Activated CD4-positive, alpha-beta T cell treated with anti-CD3 and anti-CD28 coated beads, Interleukin-2, amount 50 U/mL, for 16 hours (primary cell): ENCODE results near the gene RAD51B.

Experiments
- DNase-seq: peaks from one replicate; pipeline ENCODE4 v3.0.0-alpha.2; 2020

The RAD51B gene

DNA sequence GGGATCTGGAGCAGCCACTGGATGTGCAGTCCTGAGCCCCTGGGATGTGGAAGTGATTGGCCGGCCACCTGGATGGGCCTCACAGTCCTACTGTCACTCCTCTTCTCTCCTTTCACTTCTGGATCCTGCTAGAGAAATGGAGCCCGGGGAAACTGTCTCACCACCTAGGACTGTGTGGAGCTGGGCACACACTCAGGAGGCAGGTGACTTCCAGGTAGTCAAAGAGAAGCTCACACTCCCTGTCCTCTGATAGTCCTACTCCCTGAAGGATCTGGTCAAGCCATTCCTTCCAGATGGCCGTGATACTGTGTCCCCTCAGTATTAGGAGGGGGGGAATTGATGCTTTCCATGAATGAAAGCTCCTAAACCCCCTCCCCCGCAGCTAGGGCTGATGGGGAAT lies 772.2 kb downstream of the RAD51B start:
- no peak for DNase-seq

DNA sequence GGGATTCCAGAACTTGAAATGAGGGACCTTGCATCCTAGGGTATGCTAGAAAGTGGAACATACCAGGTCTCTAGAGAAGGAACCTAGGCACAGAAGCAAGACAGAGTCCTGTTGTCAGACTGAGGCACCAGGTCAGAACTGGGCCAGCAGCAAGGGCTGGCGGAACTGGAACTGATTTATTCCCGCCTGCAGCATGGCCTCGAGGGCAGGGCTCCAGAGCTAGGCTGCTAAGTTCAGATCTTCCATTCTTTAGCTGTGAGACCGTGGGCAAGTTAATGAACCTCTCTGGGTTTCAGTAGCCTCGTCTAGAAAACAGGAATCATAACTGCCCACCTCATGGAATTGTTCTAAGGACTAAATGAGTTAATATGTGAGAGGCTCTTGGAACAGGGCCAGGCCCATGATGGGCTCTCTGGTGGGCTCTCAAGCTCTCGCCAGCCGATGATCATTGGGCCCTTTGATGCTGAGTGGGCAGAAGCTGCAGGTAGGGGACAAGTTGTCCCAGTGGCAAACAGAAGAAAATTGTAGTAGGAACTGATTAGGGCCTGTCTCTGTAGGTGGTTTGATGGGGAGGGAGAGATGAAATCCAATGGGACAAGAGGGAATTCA lies 773.5 kb downstream of the RAD51B start:
- DNase-seq, result no peak

DNA sequence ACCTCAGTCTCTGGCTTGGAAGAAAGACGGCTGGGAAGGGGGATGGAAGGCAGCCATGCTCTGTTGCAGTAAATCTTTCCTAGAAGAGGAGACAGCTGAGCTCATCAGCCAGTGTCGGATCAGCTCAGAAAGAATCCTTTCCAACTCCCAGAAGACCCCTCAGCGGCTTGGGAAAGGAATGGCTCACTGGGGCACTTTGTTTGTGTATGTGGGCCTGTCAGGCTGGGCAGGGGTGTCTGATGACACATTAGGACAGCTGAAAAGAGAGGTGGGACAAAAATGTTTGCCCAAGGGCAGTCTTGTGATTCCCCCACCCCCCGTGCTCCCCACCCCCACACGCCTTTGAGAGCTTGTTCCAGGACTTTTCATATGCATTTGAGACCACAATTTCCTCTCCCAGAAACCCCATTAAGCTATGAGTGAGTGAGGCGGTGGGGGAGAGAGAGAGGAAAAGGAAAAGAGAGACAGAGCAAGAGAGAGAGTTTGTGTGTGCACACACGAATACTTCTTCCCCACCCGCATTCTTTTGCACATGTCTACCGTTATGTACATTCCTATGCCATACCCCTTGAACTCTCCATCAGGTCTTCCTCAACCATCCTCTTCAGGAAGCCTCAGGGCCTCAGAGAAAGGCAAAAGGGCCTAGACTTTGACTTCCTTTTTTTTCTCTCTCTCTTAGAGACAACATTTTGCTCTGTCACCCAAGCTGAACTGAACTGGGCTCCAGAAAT lies 774.4 kb downstream of the RAD51B start:
- no peak for DNase-seq

DNA sequence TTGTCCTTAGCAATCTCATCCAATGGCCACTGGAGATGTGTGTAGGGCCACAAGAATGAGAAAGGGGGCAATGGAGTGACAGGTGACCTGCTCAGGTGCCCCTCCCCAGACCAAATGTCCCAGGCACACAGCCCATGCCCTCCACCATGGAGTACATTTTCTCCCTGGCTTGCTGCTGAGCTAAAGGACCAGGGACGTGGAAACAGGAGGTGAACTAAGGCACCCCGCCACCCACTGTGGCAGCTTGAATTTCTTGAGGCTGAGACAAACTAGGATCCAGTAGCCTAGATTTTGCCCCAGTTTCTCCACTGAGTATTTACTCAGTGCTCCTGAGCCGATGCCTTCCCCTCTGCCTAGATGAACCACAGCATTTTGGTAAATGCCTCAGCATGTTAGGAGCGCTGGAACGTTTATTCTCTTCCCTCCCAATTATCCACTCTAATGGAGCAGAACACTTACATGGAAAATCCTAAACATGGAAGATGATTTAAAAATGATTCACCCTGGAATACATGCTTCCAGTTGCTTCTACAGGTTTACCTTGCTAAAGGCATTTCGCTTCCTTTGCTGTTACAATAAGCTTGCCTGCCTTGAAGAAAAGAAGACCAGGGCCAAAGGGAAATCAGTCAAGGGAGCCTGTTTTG lies 775.3 kb downstream of the RAD51B start:
- no peak for DNase-seq

DNA sequence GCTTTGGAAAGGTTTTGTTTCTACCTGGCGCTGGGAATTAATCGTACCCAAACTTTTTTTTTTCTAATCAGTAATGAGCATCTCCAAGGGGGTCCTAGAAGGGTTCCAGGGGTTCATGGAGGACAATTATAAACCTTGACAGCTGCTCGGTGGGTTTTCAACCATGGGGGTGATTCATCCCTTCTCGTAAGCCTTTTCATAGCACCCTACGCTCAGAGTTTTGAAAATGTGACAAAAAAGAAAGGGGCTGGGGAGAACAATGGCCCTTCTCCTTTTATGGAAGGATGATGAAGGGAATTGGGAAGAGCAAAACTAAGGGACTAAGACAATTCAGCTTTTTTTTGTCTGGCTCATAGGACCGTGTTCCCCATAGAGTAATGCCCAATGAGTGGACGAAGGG lies 776.6 kb downstream of the RAD51B start:
- DNase-seq, result no peak

DNA sequence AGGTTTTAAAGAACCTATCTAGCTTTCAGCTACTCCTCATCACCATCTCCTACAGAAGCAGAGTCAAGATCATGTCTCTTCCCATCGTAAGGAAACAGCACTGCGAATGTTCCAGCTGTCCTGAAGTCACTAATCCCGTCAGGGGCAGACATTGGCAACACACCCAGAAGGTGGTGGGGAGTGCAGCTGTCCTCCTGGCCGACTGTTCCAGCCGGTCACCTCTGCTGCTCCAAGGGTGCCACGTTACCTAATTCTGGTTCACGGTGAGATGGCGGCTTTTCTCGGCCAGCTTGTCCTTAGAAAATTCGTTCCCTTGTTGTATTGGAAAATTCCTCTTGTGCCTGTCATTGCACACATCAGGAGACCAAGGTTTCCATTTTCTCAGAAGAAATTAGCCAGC lies 777.1 kb downstream of the RAD51B start:
- no peak for DNase-seq

DNA sequence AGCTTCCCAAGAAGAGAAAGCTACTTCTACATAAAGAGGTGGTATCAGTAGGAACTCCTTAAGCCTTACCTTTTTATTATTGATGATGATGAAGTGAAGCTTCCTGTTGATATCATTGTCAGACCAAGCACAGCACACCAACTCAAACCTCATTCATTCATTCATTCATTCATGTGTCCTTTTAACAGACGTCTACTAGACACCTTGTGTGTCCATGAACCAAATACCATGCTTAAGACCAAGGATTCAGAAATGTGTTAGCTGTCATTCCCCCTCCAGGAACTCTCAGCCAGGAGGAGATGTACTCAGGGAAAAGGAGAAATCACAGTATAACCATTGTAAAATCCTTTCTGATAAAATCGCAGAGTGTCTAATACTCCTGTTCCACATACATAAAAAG lies 778.5 kb downstream of the RAD51B start:
- DNase-seq, result no peak

- DNase-seq, result no peak
These were observed 779.3 kb downstream of the RAD51B start for GRCh38 chr14:68598621-68599447.

- no peak for DNase-seq
These were observed 780.5 kb downstream of the RAD51B start for GRCh38 chr14:68599896-68600610.

- DNase-seq, result no peak
These were observed 782.9 kb downstream of the RAD51B start for GRCh38 chr14:68602507-68602906.

GRCh38 chr14:68603533-68604360 lies 784.2 kb downstream of the RAD51B start:
- no peak for DNase-seq

GRCh38 chr14:68604361-68604730 lies 784.8 kb downstream of the RAD51B start:
- DNase-seq, result no peak

DNA sequence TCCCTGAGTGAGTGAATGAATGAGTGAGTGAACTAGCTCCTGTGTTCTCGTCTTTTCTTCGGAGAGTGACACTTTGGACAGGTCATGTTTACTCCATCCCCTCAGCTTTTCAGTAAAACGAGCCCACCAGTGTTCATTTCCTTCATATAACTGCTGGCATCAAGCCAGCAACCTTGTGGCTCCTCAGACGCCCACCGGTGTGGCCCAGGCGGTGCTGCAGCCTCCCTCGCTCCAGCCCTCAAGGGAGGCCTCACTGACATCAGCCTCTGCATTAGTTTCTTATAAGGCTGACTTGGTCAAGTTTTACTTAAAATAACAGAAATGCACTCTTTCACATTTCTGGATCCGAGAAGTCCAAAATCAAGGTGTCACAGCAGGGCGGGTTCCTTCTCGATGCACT lies 785.2 kb downstream of the RAD51B start:
- no peak for DNase-seq

DNA sequence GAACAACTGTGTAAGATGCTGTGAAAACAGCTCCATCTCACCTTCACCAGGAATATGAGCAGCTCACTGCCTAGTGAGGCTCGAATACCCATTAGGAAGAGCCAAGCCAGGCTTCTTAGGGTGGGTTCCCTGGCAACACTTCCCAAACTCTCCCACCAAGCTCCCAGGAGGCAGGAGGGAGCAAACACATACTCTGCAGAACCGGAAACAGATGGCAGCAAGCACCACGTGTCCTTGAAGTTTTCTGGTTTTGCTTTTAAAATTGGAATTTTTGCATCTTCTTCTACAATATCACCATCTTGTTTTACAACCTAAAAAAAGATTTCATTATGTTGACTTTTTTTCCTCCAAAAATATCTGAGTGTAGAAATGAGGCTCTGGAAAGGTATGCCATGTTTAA lies 786.6 kb downstream of the RAD51B start:
- DNase-seq, result no peak

DNA sequence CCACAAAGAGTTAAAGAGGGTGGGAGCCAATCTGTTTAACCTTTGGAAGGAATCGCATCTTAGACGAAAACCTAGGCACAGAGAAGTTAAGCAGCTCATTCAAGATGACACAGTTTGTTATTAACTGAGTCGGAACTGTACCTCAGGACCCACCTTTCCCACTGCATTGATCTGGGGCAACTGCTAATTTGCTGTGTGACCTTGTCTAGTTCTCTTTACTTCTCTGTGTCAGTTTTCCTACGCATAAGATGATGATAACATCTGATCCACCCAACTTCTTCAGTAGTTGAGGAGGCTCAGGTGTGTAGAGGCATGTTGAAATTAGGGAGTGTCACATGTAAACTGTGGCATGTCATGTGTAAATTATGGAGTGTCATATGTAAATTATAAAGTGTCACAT lies 787.1 kb downstream of the RAD51B start:
- DNase-seq, result no peak

DNA sequence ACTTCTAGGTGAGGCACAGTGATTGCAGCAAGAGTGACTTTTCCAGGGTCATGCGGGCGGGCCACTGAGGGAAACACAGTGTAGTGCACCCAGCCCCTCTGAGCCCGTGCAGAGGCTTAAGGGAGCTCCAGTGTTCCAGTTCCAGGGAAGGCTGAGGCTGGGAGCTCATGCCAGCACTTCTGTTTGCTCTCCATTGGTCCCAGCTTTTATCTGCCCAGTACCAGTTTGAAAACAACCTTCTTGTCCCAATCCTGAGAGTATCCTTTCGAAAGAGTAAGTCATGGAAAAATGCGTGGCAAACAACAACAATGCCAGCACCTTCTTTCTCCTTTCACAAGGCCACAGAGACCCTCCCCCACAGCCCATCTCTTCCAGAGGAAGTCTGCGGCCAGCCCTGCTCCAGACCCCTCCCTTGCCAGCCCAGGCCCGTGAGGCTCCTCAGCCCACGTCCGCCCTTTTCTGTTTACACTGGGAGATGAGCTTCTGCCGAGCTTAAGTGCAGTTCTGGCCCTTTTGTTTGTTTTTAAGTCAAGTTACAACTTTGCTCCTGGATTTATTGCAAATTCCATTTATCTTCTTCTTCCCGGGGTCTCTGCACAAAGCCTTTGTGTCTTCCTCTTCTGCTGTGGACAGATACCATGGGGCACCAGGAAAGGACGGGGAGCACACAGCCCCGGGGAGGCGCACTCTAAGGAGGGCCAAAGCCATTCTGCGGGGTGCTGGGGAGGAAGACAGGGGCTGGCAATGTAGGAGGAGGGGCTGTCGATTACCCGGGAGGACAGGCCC lies 787.7 kb downstream of the RAD51B start:
- no peak for DNase-seq

GRCh38 chr14:68607867-68608573 lies 788.4 kb downstream of the RAD51B start:
- no peak for DNase-seq

DNA sequence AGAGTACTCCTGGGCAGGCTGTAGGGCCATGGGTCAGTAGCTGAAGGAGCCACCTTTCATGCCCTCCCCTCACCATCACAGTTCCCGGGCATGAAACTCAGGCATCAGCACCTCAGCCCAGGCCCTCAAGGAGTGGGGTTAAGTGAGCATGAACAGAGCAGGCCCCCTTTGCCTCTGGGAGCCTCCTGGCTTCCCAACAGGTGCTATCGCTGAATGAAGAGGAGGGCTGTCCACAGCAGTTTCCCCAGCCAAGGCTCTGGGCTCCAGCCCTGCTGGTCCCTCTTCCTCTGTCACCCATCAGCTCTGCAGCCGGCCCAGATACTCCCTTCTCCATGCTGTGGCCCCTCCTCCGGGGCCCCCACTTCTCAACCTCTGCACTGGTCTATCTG lies 789.0 kb downstream of the RAD51B start:
- no peak for DNase-seq

GRCh38 chr14:68609012-68609411 lies 789.4 kb downstream of the RAD51B start:
- no peak for DNase-seq

GRCh38 chr14:68610251-68610793 lies 790.7 kb downstream of the RAD51B start:
- no peak for DNase-seq
